Transverse colon (tissue), 4 donors: Measurements from ENCODE around the gene ZNF804A. TPM values are rescaled to one million over a fixed set of nuclear protein-coding genes. Genes with fewer than 3 reads are reported as not detected.

Source experiments
- DNase-seq: peaks from one replicate; pipeline ENCODE4 v3.0.0-alpha.2; 2019
- H3K27ac ChIP-seq, 4 donors: fragments of 200-600 bp; sonication (generic); 2 replicates each; pipeline ENCODE4 v1.5.1; 2016 to 2018; ENCODE audit warnings: inconsistent platforms in 4 of 4
- H3K27me3 ChIP-seq: fragments of 200-600 bp; sonication (generic); 2 replicates; pipeline ENCODE4 v1.5.1; 2017; ENCODE audit warnings: inconsistent platforms
- H3K36me3 ChIP-seq, 4 donors: fragments of 200-600 bp; sonication (generic); 2 replicates each; pipeline ENCODE4 v1.5.1; 2017 to 2019; ENCODE audit warnings: inconsistent platforms in 4 of 4
- H3K4me1 ChIP-seq, 4 donors: fragments of 200-600 bp; sonication (generic); 2 replicates each; pipeline ENCODE4 v1.5.1; 2017 to 2020; ENCODE audit warnings: inconsistent platforms in 4 of 4
- H3K4me3 ChIP-seq, 4 donors: fragments of 200-600 bp; sonication (generic); 1 replicate in 1 of 4; 2 replicates in 3 of 4; pipeline versions ENCODE4 v1.5.1 to v1.6.1; 2017 to 2019; ENCODE audit warnings: inconsistent platforms in 4 of 4
- H3K9me3 ChIP-seq, 2 donors: fragments of 200-600 bp; sonication (generic); 2 replicates each; pipeline ENCODE4 v1.5.1; 2017 to 2019; ENCODE audit warnings: inconsistent platforms in 2 of 2
- EP300 ChIP-seq: sonication (generic); formaldehyde crosslinking; IDR thresholded peaks from one replicate; pipeline ENCODE4 v1.6.1; 2017; ENCODE audit warnings: antibody characterized with exemption, low read depth
- POLR2A ChIP-seq: fragments of 450-650 bp; IDR thresholded peaks from one replicate; pipeline ENCODE4 v1.6.1; 2016; ENCODE audit warnings: antibody characterized with exemption, mild to moderate bottlenecking, moderate library complexity
- POLR2AphosphoS5 ChIP-seq, 3 donors: sonication (generic); formaldehyde crosslinking; IDR thresholded peaks; one replicate each; pipeline ENCODE4 v1.6.1; 2016; ENCODE audit warnings: antibody characterized with exemption in 3 of 3
- WGBS, 2 donors: methylation state at CpG; one replicate each; pipeline ENCODE4 v1.1.5; 2018; ENCODE audit warnings: low coverage in 1 of 2; 5-methylcytosine and 5-hydroxymethylcytosine counted together
- in situ Hi-C, 4 donors: fragments of 200-750 bp; cut with MboI; loops; one replicate each; pipeline versions ENCODE4 v1.15.0 to v1.15.1; 2017; ENCODE audit warnings: low sequenced_read_pairs in 3 of 4, low pct_ligation_motif_present in 1 of 4, low pct_unique_long_range_greater_than_20kb in 1 of 4
- intact Hi-C: fragments of 100-400 bp; cut with DNase I; formaldehyde crosslinking; loops from one replicate; pipeline ENCODE4 v1.15.1; 2023; ENCODE audit warnings: low total_unique reads
- total RNA-seq, 4 donors: library from RNA; depleted of rRNA; stranded (reverse); fragments of >200 nt; gene quantifications; one replicate each; pipeline ENCODE4 v1.1.0, GENCODE V29; 2016
- TF ChIP-seq, protein P1 (sequence below), 5 experiments: fragments of 200-600 bp in 3 of 5; fragments of 450-650 bp in 2 of 5; sonication (generic) in 3 of 5; IDR thresholded peaks; 1 replicate in 2 of 5; 2 replicates in 3 of 5; pipeline ENCODE4 v1.5.1; 2016 to 2017; ENCODE audit warnings: antibody characterized with exemption in 5 of 5, inconsistent platforms in 3 of 5, mild to moderate bottlenecking in 2 of 5, moderate library complexity in 1 of 5

Gene ZNF804A
- total RNA-seq, 4 donors from 2014 or later = 0.16 to 1.5 (median 0.70) TPM

DNA sequence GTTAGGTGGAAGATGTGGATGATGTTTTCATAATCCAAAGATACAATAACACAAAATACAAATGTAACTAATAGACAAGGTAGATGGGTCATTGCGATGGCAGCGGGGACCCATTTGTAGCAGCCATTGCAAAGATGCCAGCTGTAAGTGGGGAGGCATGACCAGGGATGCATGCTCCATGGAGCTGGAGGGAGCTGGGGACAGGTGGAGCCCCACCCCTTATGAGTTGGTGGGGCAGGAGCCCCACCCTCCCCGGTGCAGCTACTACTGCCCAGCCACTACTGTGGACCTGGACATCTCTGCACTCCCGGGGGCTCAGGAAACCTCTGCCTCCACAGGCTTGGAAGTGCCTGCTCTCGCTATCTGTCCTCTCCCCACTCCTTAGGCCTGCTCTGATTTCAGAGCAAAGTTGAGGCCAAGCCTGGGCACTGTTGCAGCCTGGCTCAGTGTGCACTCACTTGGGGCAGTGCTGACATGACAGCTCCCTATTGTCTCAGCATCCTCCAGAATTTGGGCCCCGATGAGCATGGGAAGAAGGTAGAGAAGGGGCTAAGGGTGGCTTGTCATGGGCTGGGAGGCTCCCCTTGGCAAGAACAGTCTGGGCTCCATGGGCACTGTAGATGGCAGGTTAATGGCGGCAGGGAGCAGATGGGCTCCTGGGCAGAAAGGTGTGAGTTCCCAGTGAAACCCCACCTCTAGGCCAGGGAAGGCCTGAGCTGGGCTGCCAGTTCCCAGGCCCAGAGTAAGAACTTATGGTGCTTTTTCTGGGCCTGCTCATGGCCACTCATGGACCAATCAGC is 81.1 kb downstream of the ZNF804A start:
- Histone ChIP-seq H3K27me3 (no peaks in the 10 kb centered on the region), H3K4me1 (no peaks in the 10 kb centered on the region), H3K9me3 (no peaks in the 10 kb centered on the region), H3K36me3 (no peaks in the 10 kb centered on the region), H3K4me3 (no peak overlapping the region), H3K27ac (no peak overlapping the region)
- DNase-seq = no peak
- in situ Hi-C loops (no loop called here), intact Hi-C loops (no loop called here)
- TF ChIP-seq POLR2AphosphoS5 (IDR thresholded peaks at IDR 0.05) = no peak
- TF ChIP-seq, protein P1, sequence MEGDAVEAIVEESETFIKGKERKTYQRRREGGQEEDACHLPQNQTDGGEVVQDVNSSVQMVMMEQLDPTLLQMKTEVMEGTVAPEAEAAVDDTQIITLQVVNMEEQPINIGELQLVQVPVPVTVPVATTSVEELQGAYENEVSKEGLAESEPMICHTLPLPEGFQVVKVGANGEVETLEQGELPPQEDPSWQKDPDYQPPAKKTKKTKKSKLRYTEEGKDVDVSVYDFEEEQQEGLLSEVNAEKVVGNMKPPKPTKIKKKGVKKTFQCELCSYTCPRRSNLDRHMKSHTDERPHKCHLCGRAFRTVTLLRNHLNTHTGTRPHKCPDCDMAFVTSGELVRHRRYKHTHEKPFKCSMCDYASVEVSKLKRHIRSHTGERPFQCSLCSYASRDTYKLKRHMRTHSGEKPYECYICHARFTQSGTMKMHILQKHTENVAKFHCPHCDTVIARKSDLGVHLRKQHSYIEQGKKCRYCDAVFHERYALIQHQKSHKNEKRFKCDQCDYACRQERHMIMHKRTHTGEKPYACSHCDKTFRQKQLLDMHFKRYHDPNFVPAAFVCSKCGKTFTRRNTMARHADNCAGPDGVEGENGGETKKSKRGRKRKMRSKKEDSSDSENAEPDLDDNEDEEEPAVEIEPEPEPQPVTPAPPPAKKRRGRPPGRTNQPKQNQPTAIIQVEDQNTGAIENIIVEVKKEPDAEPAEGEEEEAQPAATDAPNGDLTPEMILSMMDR (IDR thresholded peaks at IDR 0.05) = no peak
- TF ChIP-seq POLR2A = no peak
- no peak for TF ChIP-seq EP300
- 92 to 100% methylated on average over 2 to 7 of the region's 7 CpGs for WGBS, 2 donors

DNA sequence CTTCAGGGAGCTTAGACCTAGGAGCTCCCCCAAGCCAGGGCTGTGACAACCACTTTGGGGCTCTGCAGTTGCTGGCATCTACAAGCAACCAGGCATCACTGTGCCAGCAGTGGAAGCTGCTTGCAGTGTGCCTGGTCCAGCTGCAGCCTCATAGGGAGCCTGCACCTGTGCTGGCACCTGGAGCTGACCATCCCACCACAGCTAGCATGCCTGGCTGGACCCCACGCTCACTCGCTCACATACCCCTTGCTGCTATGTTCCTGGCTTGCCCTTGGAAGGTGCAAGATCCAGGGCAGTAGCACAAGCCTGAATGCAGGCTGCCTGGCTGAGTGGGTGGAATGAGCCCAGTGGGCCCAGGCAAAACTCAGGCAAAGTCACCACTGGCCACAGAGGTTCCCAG is 82.5 kb downstream of the ZNF804A start:
- Histone ChIP-seq H3K4me3 (no peak overlapping the region), H3K4me1 (no peaks in the 10 kb centered on the region), H3K27me3 (no peaks in the 10 kb centered on the region), H3K27ac (no peak overlapping the region), H3K9me3 (no peaks in the 10 kb centered on the region), H3K36me3 (no peaks in the 10 kb centered on the region)
- TF ChIP-seq EP300 = no peak
- TF ChIP-seq, protein P1 (IDR thresholded peaks at IDR 0.05) = no peak
- TF ChIP-seq POLR2AphosphoS5 (IDR thresholded peaks at IDR 0.05) = no peak
- no peak for TF ChIP-seq POLR2A
- in situ Hi-C loops (no loop called here), intact Hi-C loops (no loop called here)
- DNase-seq = no peak
- WGBS, 2 donors = 89% methylated on average over 2 of the region's 2 CpGs; no CpG with 5 or more reads in 1 of the 2 donors

DNA sequence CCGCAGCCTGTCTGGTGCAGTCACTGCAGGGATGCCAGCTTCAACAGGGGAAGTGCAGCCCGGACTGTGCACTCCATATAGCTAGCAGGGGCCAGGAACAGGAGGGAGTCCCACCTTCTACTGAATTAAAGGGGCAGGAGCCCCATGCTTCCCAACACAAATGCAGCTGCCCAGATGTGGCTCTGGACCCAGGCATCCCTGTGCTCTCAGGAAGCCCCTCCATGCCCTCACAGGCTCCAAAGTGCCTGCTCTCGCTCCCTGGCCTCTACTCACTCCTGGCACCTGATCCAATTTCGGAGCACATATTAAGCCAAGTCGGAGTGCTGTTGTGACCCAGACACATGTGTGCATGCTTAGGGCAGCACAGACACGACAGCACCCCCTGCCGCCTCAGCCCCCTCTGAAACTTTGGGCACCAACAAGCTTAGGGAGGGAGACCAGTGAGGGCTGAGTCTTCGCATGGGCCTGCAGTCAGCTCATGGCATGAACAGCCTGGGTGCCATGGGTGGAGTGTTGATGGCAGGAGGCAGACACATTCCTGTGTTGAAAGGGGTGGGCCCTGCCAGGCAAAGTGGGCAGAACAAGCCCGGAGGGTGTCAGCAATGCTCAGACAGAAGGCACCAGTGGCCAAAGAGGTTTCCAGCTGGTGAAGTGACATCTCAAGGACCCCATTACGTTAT is 83.5 kb downstream of the ZNF804A start:
- H3K36me3 ChIP-seq = no peaks in the 10 kb centered on the region
- intact Hi-C loops = no loop called here

DNA sequence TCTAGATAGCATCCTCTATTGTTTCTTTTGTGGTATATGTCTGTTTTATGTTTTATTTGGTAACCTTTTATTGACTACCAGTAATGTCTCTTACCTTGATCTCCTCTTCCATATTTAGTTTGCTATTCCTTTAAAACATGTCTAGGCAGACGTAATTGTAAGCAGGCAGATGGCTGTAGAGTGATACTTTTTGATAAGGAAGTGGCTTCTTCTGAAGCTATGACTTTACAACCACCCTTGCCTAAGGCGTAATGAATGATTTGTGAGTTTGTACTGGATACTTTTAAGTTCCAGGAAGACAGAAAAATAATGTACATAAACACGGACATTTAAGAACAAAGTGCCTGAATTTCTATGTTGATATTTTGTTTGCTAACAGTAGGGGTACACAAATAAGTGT is 85.6 kb downstream of the ZNF804A start:
- no peaks in the 10 kb centered on the region for H3K4me1 ChIP-seq
- H3K9me3 ChIP-seq = no peaks in the 10 kb centered on the region
- in situ Hi-C loops (no loop called here), intact Hi-C loops (no loop called here)
- no peak overlapping the region for H3K27ac ChIP-seq
- H3K27me3 ChIP-seq = no peaks in the 10 kb centered on the region
- H3K4me3 ChIP-seq = no peak overlapping the region
- no peak for DNase-seq
- no peaks in the 10 kb centered on the region for H3K36me3 ChIP-seq
- WGBS, 2 donors = 37 to 49% methylated on average over 3 of the region's 3 CpGs
- no peak for TF ChIP-seq EP300
- TF ChIP-seq, protein P1 (IDR thresholded peaks at IDR 0.05) = no peak
- no peak for TF ChIP-seq POLR2A
- no peak for TF ChIP-seq POLR2AphosphoS5 (IDR thresholded peaks at IDR 0.05)

More for the DNA sequence above, 83.5 kb downstream of the ZNF804A start:
- 79 to 84% methylated on average over 2 to 10 of the region's 10 CpGs for WGBS, 2 donors
- in situ Hi-C loops = no loop called here
- no peak for DNase-seq
- Histone ChIP-seq H3K27ac (no peak overlapping the region), H3K4me1 (no peaks in the 10 kb centered on the region), H3K9me3 (no peaks in the 10 kb centered on the region), H3K4me3 (no peak overlapping the region), H3K27me3 (no peaks in the 10 kb centered on the region)
- TF ChIP-seq POLR2A (no peak), EP300 (no peak), POLR2AphosphoS5 (IDR thresholded peaks at IDR 0.05) (no peak)
- TF ChIP-seq, protein P1 (IDR thresholded peaks at IDR 0.05) = no peak
